Liver (tissue), 9 donors: Measurements from ENCODE around the gene SLC6A11. TPM values are rescaled to one million over a fixed set of nuclear protein-coding genes. Genes with fewer than 3 reads are reported as not detected.

Experiments used
- DNase-seq: peaks from one replicate; pipeline ENCODE4 v3.0.0-alpha.2; 2017; ENCODE audit warnings: low spot score
- H3K27ac ChIP-seq, 2 donors: one replicate each; pipeline ENCODE4 v1.7.0; 2013; ENCODE audit warnings: inconsistent platforms in 2 of 2, low read length in 2 of 2, control low read depth in 1 of 2, low read depth in 1 of 2, mild to moderate bottlenecking in 1 of 2
- H3K27me3 ChIP-seq, 4 donors: one replicate each; pipeline versions ENCODE4 v1.6.1 to v1.7.0; 2013; ENCODE audit warnings: low read length in 3 of 4, inconsistent platforms in 1 of 4, mild to moderate bottlenecking in 1 of 4, moderate library complexity in 1 of 4; ENCODE audit not compliant: control insufficient read depth in 4 of 4, insufficient read depth in 4 of 4
- H3K36me3 ChIP-seq, 4 donors: one replicate each; pipeline versions ENCODE4 v1.6.1 to v1.7.0; 2013; ENCODE audit warnings: low read length in 3 of 4, mild to moderate bottlenecking in 3 of 4, low read depth in 1 of 4, moderate library complexity in 1 of 4; ENCODE audit not compliant: control insufficient read depth in 4 of 4, insufficient read depth in 3 of 4
- H3K4me1 ChIP-seq, 4 donors: one replicate each; pipeline versions ENCODE4 v1.6.1 to v1.7.0; 2013; ENCODE audit warnings: low read length in 3 of 4, mild to moderate bottlenecking in 3 of 4, moderate library complexity in 1 of 4; ENCODE audit not compliant: control insufficient read depth in 4 of 4, insufficient read depth in 4 of 4
- H3K4me3 ChIP-seq, 3 donors: one replicate each; pipeline versions ENCODE4 v1.6.1 to v1.7.0; 2013; ENCODE audit warnings: low read length in 3 of 3, control low read depth in 1 of 3, low read depth in 1 of 3, mild to moderate bottlenecking in 1 of 3
- H3K9ac ChIP-seq, 2 donors: one replicate each; pipeline ENCODE4 v1.7.0; 2013; ENCODE audit warnings: low read length in 2 of 2, mild to moderate bottlenecking in 2 of 2, moderate library complexity in 2 of 2, control low read depth in 1 of 2, low read depth in 1 of 2
- H3K9me3 ChIP-seq, 4 donors: one replicate each; pipeline versions ENCODE4 v1.6.1 to v1.7.0; 2013; ENCODE audit warnings: low read length in 3 of 4; ENCODE audit not compliant: control insufficient read depth in 4 of 4
- EGR1 ChIP-seq, 2 donors: IDR thresholded peaks; 2 replicates each; pipeline ENCODE4 v1.6.1; 2016 to 2018; ENCODE audit warnings: antibody characterized with exemption in 2 of 2, low read depth in 2 of 2
- FOXA2 ChIP-seq: IDR thresholded peaks from 2 replicates; pipeline ENCODE4 v1.6.1; 2016; ENCODE audit warnings: antibody characterized with exemption
- HNF4G ChIP-seq: IDR thresholded peaks from 2 replicates; pipeline ENCODE4 v1.6.1; 2016; ENCODE audit warnings: antibody characterized with exemption
- JUND ChIP-seq, 2 donors: IDR thresholded peaks; 2 replicates each; pipeline ENCODE4 v1.6.1; 2016; ENCODE audit warnings: antibody characterized with exemption in 2 of 2
- NR2F2 ChIP-seq: IDR thresholded peaks from 2 replicates; pipeline ENCODE4 v1.6.1; 2016; ENCODE audit warnings: antibody characterized with exemption
- RAD21 ChIP-seq, 2 donors: IDR thresholded peaks; 2 replicates each; pipeline ENCODE4 v1.6.1; 2016; ENCODE audit warnings: antibody characterized with exemption in 2 of 2, mild to moderate bottlenecking in 2 of 2
- RXRA ChIP-seq, 2 donors: IDR thresholded peaks; 2 replicates each; pipeline ENCODE4 v1.6.1; 2017 to 2018; ENCODE audit warnings: antibody characterized with exemption in 2 of 2, mild to moderate bottlenecking in 1 of 2
- SP1 ChIP-seq: IDR thresholded peaks from 2 replicates; pipeline ENCODE4 v1.6.1; 2018; ENCODE audit warnings: antibody characterized with exemption, mild to moderate bottlenecking
- TAF1 ChIP-seq: conservative IDR thresholded peaks from 2 replicates; pipeline ENCODE4 v1.6.1; 2016; ENCODE audit warnings: antibody characterized with exemption, mild to moderate bottlenecking
- WGBS: extraction: QIAGEN DNeasy Blood & Tissue Kit; methylation state at CpG from one replicate; pipeline ENCODE4 v1.1.7; 2013; 5-methylcytosine and 5-hydroxymethylcytosine counted together
- polyA plus RNA-seq, 2 donors: library from polyadenylated mRNA; stranded (reverse) in 1 of 2; unstranded in 1 of 2; fragments of 200-250 nt in 1 of 2; fragments of >200 nt in 1 of 2; fragmentation: Nextera tagmentation in 1 of 2; extraction: Ambion mirVana in 1 of 2; gene quantifications; one replicate each; pipeline versions ENCODE4 v1.2.1 to v1.2.3, GENCODE V29; 2013 to 2015
- total RNA-seq, 2 donors: library from RNA; depleted of rRNA; stranded (reverse); fragments of >200 nt; gene quantifications; one replicate each; pipeline ENCODE4 v1.2.3, GENCODE V29; 2014
- TF ChIP-seq, protein P1 (sequence below): fragments of 150-350 bp; IDR thresholded peaks from 2 replicates; pipeline ENCODE4 v1.5.1; 2017; ENCODE audit warnings: improper control_type of control experiment, low read depth, low read length; ENCODE audit not compliant: missing input control
- TF ChIP-seq, protein P2 (sequence below): IDR thresholded peaks from 2 replicates; pipeline ENCODE4 v1.6.1; 2016; ENCODE audit warnings: antibody characterized with exemption, mild to moderate bottlenecking
- TF ChIP-seq, protein P3 (sequence below): IDR thresholded peaks from 2 replicates; pipeline ENCODE4 v1.6.1; 2016; ENCODE audit warnings: antibody characterized with exemption
- TF ChIP-seq, protein P4 (sequence below): IDR thresholded peaks from 2 replicates; pipeline ENCODE4 v1.6.1; 2016; ENCODE audit warnings: antibody characterized with exemption
- TF ChIP-seq, protein P5 (sequence below): IDR thresholded peaks from 2 replicates; pipeline ENCODE4 v1.6.1; 2016; ENCODE audit warnings: antibody characterized with exemption
- donor health status: healthy.
- donor health status: healthy.
- donor health status: healthy.
- donor health status: healthy.
- donor health status: healthy.

SLC6A11 gene
- total and polyA plus RNA-seq, 4 donors, result under 0.01 to 7.1 (median 0.01) TPM; not detected in 1

DNA sequence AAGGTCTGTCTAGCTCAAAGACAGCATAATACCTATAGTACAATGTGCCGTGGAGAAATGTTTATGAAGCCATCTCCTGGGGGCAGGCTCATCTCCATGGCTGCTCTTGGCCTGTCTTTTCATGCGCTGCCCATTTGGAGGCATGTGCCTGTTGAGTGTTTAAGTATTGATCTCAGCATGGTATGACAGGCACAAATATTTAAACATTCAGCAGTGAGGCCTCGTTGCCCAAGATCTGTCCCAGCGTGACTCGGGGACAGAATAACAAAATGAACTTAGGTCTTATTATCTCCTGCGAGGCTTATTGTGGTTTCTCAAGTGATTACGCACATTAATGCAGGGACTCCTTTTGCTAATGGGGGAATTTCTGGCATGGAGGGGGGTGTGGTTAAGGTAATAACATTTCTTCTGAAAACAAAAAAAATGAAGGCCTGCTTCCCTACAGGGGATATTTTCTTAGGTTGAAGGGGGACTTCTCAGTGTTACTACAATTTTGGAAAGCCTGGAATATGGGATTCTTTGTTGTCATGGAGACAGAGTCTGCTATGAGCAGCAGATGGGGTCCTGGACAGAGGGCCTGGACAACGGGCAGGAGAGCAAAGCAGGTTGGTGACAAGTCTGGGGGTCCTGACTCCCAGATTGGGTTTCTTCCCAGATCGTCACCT, 172.1 kb downstream of the SLC6A11 start (continued):
- no peak for TF ChIP-seq RAD21 (IDR thresholded peaks at IDR 0.05)
- no peak for TF ChIP-seq TAF1
- peak in 1 of 2 donors; percentile 47 for TF ChIP-seq EGR1 (IDR thresholded peaks at IDR 0.05; ENCODE audit: low read depth in 2 of 2)
- TF ChIP-seq, protein P1, sequence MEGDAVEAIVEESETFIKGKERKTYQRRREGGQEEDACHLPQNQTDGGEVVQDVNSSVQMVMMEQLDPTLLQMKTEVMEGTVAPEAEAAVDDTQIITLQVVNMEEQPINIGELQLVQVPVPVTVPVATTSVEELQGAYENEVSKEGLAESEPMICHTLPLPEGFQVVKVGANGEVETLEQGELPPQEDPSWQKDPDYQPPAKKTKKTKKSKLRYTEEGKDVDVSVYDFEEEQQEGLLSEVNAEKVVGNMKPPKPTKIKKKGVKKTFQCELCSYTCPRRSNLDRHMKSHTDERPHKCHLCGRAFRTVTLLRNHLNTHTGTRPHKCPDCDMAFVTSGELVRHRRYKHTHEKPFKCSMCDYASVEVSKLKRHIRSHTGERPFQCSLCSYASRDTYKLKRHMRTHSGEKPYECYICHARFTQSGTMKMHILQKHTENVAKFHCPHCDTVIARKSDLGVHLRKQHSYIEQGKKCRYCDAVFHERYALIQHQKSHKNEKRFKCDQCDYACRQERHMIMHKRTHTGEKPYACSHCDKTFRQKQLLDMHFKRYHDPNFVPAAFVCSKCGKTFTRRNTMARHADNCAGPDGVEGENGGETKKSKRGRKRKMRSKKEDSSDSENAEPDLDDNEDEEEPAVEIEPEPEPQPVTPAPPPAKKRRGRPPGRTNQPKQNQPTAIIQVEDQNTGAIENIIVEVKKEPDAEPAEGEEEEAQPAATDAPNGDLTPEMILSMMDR, result no peak

DNA sequence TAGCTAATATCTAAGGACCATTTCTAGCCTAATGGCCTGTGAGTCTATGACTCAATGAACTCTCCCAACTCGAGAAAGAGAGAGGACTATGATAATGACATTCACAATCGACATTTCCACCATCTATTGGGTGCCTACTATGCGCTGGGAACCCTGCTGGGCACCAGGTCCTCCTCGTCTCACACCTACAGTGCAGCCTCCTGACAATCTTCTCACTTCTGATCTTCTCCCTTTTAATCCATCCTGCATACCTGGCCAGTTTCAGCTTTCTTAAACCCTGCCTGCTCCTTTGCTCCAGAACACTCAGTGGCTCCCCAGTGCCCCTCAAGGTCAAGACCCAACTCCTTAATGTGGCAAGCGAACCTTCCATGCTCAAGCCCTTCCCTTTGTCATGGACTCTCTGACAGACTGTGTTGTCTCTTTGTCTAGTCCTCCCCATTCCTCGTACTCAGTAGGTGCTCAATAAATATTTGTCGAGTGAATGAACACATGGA, 173.0 kb downstream of the SLC6A11 start:
- H3K9ac ChIP-seq, result no peak overlapping the region
- DNase-seq, result no peak
- TF ChIP-seq FOXA2 (no peak), NR2F2 (no peak), RAD21 (IDR thresholded peaks at IDR 0.05) (no peak), SP1 (no peak), JUND (IDR thresholded peaks at IDR 0.05) (no peak), EGR1 (IDR thresholded peaks at IDR 0.05; ENCODE audit: low read depth in 2 of 2) (no peak), RXRA (IDR thresholded peaks at IDR 0.05) (no peak), HNF4G (no peak)
- TF ChIP-seq, protein P2, sequence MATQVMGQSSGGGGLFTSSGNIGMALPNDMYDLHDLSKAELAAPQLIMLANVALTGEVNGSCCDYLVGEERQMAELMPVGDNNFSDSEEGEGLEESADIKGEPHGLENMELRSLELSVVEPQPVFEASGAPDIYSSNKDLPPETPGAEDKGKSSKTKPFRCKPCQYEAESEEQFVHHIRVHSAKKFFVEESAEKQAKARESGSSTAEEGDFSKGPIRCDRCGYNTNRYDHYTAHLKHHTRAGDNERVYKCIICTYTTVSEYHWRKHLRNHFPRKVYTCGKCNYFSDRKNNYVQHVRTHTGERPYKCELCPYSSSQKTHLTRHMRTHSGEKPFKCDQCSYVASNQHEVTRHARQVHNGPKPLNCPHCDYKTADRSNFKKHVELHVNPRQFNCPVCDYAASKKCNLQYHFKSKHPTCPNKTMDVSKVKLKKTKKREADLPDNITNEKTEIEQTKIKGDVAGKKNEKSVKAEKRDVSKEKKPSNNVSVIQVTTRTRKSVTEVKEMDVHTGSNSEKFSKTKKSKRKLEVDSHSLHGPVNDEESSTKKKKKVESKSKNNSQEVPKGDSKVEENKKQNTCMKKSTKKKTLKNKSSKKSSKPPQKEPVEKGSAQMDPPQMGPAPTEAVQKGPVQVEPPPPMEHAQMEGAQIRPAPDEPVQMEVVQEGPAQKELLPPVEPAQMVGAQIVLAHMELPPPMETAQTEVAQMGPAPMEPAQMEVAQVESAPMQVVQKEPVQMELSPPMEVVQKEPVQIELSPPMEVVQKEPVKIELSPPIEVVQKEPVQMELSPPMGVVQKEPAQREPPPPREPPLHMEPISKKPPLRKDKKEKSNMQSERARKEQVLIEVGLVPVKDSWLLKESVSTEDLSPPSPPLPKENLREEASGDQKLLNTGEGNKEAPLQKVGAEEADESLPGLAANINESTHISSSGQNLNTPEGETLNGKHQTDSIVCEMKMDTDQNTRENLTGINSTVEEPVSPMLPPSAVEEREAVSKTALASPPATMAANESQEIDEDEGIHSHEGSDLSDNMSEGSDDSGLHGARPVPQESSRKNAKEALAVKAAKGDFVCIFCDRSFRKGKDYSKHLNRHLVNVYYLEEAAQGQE, result no peak
- TF ChIP-seq, protein P3, sequence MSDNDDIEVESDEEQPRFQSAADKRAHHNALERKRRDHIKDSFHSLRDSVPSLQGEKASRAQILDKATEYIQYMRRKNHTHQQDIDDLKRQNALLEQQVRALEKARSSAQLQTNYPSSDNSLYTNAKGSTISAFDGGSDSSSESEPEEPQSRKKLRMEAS, result no peak
- TF ChIP-seq, protein P4, sequence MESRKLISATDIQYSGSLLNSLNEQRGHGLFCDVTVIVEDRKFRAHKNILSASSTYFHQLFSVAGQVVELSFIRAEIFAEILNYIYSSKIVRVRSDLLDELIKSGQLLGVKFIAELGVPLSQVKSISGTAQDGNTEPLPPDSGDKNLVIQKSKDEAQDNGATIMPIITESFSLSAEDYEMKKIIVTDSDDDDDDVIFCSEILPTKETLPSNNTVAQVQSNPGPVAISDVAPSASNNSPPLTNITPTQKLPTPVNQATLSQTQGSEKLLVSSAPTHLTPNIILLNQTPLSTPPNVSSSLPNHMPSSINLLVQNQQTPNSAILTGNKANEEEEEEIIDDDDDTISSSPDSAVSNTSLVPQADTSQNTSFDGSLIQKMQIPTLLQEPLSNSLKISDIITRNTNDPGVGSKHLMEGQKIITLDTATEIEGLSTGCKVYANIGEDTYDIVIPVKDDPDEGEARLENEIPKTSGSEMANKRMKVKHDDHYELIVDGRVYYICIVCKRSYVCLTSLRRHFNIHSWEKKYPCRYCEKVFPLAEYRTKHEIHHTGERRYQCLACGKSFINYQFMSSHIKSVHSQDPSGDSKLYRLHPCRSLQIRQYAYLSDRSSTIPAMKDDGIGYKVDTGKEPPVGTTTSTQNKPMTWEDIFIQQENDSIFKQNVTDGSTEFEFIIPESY, result no peak
- TF ChIP-seq, protein P5, sequence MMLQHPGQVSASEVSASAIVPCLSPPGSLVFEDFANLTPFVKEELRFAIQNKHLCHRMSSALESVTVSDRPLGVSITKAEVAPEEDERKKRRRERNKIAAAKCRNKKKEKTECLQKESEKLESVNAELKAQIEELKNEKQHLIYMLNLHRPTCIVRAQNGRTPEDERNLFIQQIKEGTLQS, result no peak
- no peaks in the 10 kb centered on the region for H3K27me3 ChIP-seq
- H3K9me3 ChIP-seq, result no peaks in the 10 kb centered on the region
- H3K36me3 ChIP-seq, result no peaks in the 10 kb centered on the region
- 75% methylated on average over 7 of the region's 7 CpGs for WGBS
- H3K4me1 ChIP-seq, result peaks cover 8 to 45% (median 30%) of the 10 kb centered on the region in 4 donors
- H3K27ac ChIP-seq, result peak overlapping the region; percentile 85 to 90
- no peak overlapping the region for H3K4me3 ChIP-seq

Other genes starting within 250 kb of the SLC6A11 start
- 10 to 100 TPM; 26.2 to 71.9 TPM for gene SLC6A1, start 176.5 kb downstream of the SLC6A11 start, total RNA-seq
- gene SLC6A1, start 176.5 kb downstream of the SLC6A11 start, polyA plus RNA-seq, result 10 to 100 TPM; 16.0 to 41.4 TPM